B cell (primary cell): ENCODE data around the gene RMP24.
A peak's percentile ranks its signal among the peaks of the same experiment; 100 is the strongest.

Source experiments
- ATAC-seq: fragments of 200-7000 bp; cut with Tn5 transposase; one replicate; pipeline ENCODE4 v1.10.0; 2021; ENCODE audit warnings: low read depth, mild to moderate bottlenecking, moderate number of reproducible peaks, moderate library complexity
- CTCF ChIA-PET: fragments of 350-600 bp; sonication (Branson Sonifier 250); formaldehyde crosslinking; loops from one replicate; lab custom pipeline; 2021; ENCODE audit warnings: antibody characterized with exemption, inconsistent platforms; lab: Charles Lee
- POLR2A ChIA-PET: fragments of 350-600 bp; sonication (Branson Sonifier 250); formaldehyde crosslinking; loops from one replicate; lab custom pipeline; 2021; ENCODE audit warnings: antibody characterized with exemption; lab: Charles Lee
- DNase-seq: peaks from one replicate; pipeline ENCODE4 v3.0.0; 2013
- H2AFZ ChIP-seq: 2 replicates; pipeline ENCODE4 v1.6.1; 2012; ENCODE audit warnings: mild to moderate bottlenecking, low read depth, low read length; ENCODE audit not compliant: insufficient read depth, poor library complexity, severe bottlenecking
- H3K27ac ChIP-seq, 2 donors: 1 replicate in 1 of 2; 2 replicates in 1 of 2; pipeline ENCODE4 v1.5.1; 2012 to 2013; ENCODE audit warnings: low read length in 2 of 2, mild to moderate bottlenecking in 2 of 2, moderate library complexity in 1 of 2
- H3K27me3 ChIP-seq, 4 experiments: fragments of 200-600 bp in 1 of 4; sonication (generic) in 1 of 4; replicated peaks in 1 of 4; 1 replicate in 2 of 4; 2 replicates in 2 of 4; pipeline versions ENCODE4 v1.6.1 to v1.7.0; 2013 to 2016; ENCODE audit warnings: low read length in 3 of 4, mild to moderate bottlenecking in 2 of 4, mixed read lengths in 1 of 4, moderate library complexity in 1 of 4; ENCODE audit not compliant: insufficient read depth in 4 of 4, control insufficient read depth in 3 of 4; ENCODE audit errors: control extremely low read depth in 1 of 4
- H3K36me3 ChIP-seq, 2 experiments: replicated peaks in 1 of 2; 1 replicate in 1 of 2; 2 replicates in 1 of 2; pipeline versions ENCODE4 v1.6.1 to v1.7.1; 2013; ENCODE audit warnings: low read length in 1 of 2; ENCODE audit not compliant: insufficient read depth in 2 of 2, control insufficient read depth in 1 of 2; ENCODE audit errors: control extremely low read depth in 1 of 2, extremely low read depth in 1 of 2
- H3K4me1 ChIP-seq, 2 donors: fragments of 200-600 bp in 1 of 2; sonication (generic) in 1 of 2; 1 replicate in 1 of 2; 2 replicates in 1 of 2; pipeline versions ENCODE4 v1.5.1 to v1.6.1; 2013 to 2017; ENCODE audit warnings: low read length in 2 of 2; ENCODE audit not compliant: control insufficient read depth in 2 of 2, insufficient read depth in 2 of 2
- H3K4me2 ChIP-seq: replicated peaks from 2 replicates; pipeline ENCODE3; 2012; ENCODE audit warnings: mild to moderate bottlenecking, low read depth, low read length; ENCODE audit not compliant: poor library complexity, severe bottlenecking
- H3K4me3 ChIP-seq, 5 experiments: fragments of 200-600 bp in 1 of 5; sonication (generic) in 1 of 5; 1 replicate in 3 of 5; 2 replicates in 2 of 5; pipeline versions ENCODE4 v1.5.1 to v1.7.0; 2011 to 2016; ENCODE audit warnings: low read length in 4 of 5, mild to moderate bottlenecking in 4 of 5, low read depth in 2 of 5, control low read depth in 1 of 5, moderate library complexity in 1 of 5; ENCODE audit not compliant: insufficient read depth in 1 of 5; ENCODE audit errors: control extremely low read depth in 1 of 5, extremely low read depth in 1 of 5
- H3K79me2 ChIP-seq: fragments of 200-600 bp; sonication (generic); one replicate; pipeline ENCODE4 v1.6.0; 2016; ENCODE audit warnings: low read length; ENCODE audit not compliant: control insufficient read depth, insufficient read depth
- H3K9ac ChIP-seq: fragments of 200-600 bp; sonication (generic); 2 replicates; pipeline ENCODE4 v1.6.1; 2017; ENCODE audit warnings: mild to moderate bottlenecking, low read length, moderate library complexity
- H3K9me3 ChIP-seq, 3 donors: one replicate each; pipeline versions ENCODE4 v1.6.1 to v1.7.1; 2013; ENCODE audit warnings: low read length in 2 of 3; ENCODE audit not compliant: control insufficient read depth in 2 of 3, insufficient read depth in 1 of 3; ENCODE audit errors: control extremely low read depth in 1 of 3
- H4K20me1 ChIP-seq: 2 replicates; pipeline ENCODE4 v1.6.0; 2012; ENCODE audit warnings: mild to moderate bottlenecking, low read length; ENCODE audit not compliant: insufficient read depth, control insufficient read depth, poor library complexity, severe bottlenecking
- H3K27ac Mint-ChIP-seq: one replicate; pipeline ENCODE4 v1.8.0; 2021; ENCODE audit warnings: mixed read lengths
- H3K27me3 Mint-ChIP-seq: one replicate; pipeline ENCODE4 v1.8.0; 2021; ENCODE audit warnings: mixed read lengths
- H3K4me1 Mint-ChIP-seq: one replicate; pipeline ENCODE4 v1.8.0; 2021; ENCODE audit warnings: mixed read lengths
- H3K4me3 Mint-ChIP-seq: one replicate; pipeline ENCODE4 v1.8.0; 2021; ENCODE audit warnings: mixed read lengths
- H3K9me3 Mint-ChIP-seq: one replicate; pipeline ENCODE4 v1.8.0; 2022; ENCODE audit warnings: mixed read lengths; ENCODE audit not compliant: insufficient read depth
- EZH2 ChIP-seq: IDR thresholded peaks from 2 replicates; pipeline ENCODE4 v1.6.1; 2012; ENCODE audit warnings: borderline replicate concordance, low read depth, mild to moderate bottlenecking, moderate library complexity, low read length; ENCODE audit not compliant: insufficient read depth, poor library complexity, severe bottlenecking
- WGBS: methylation state at CpG from one replicate; pipeline ENCODE4 v1.1.5; 2013; ENCODE audit warnings: missing lambda C conversion rate; ENCODE audit not compliant: insufficient coverage; 5-methylcytosine and 5-hydroxymethylcytosine counted together
- intact Hi-C: fragments of 100-400 bp; cut with micrococcal nuclease; formaldehyde crosslinking; loops from one replicate; pipeline ENCODE4 v1.10.0; 2022
- TF ChIP-seq, protein P1 (sequence below): fragments of 200-600 bp; IDR thresholded peaks from one replicate; pipeline ENCODE4 v1.8.0; 2022; ENCODE audit warnings: antibody characterized with exemption, mild to moderate bottlenecking

The RMP24 gene

DNA sequence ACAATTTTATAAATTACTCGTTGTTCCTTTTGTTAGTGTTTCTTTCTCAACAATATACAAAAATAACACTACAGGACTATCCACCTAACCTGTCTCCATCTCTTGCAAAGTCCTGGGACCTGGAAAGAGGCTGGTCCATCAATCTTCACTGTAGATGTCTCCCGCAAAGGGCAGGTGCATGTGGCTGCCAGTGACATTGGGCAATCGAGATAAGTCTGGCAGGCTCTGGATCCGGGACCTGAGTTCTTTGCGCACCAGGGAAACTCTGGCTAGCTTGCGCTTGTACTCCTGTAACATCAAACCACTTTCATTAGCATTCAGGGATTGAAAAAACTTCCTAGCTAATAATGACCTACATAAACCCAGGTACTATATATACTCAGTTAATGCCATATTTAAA lies 20.5 kb downstream of the RMP24 start:
- TF ChIP-seq, protein P1, sequence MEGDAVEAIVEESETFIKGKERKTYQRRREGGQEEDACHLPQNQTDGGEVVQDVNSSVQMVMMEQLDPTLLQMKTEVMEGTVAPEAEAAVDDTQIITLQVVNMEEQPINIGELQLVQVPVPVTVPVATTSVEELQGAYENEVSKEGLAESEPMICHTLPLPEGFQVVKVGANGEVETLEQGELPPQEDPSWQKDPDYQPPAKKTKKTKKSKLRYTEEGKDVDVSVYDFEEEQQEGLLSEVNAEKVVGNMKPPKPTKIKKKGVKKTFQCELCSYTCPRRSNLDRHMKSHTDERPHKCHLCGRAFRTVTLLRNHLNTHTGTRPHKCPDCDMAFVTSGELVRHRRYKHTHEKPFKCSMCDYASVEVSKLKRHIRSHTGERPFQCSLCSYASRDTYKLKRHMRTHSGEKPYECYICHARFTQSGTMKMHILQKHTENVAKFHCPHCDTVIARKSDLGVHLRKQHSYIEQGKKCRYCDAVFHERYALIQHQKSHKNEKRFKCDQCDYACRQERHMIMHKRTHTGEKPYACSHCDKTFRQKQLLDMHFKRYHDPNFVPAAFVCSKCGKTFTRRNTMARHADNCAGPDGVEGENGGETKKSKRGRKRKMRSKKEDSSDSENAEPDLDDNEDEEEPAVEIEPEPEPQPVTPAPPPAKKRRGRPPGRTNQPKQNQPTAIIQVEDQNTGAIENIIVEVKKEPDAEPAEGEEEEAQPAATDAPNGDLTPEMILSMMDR, result no peak
- no peak for TF ChIP-seq EZH2
- Histone ChIP-seq H2AFZ (no peak overlapping the region), H3K4me1 (no peaks in the 10 kb centered on the region), H3K9me3 (no peaks in the 10 kb centered on the region), H3K36me3 (peaks cover 0 to 37% of the 10 kb centered on the region in 2 experiments), H3K79me2 (no peaks in the 10 kb centered on the region), H3K4me3 (no peak overlapping the region), H3K27ac (no peak overlapping the region), H4K20me1 (no peaks in the 10 kb centered on the region), H3K27me3 (no peaks in the 10 kb centered on the region), H3K4me2 (no peak overlapping the region), H3K9ac (no peak overlapping the region)
- Mint-ChIP-seq H3K4me1 (no peaks in the 10 kb centered on the region), H3K27ac (no peak overlapping the region), H3K27me3 (no peaks in the 10 kb centered on the region), H3K9me3 (no peaks in the 10 kb centered on the region), H3K4me3 (no peak overlapping the region)
- CTCF ChIA-PET, result interaction anchor here (1.3 kb wide), 1 partner anchor 20 kb away, joined by 3 read pairs; no protein-coding TSS in a partner anchor
- no peak for ATAC-seq
- POLR2A ChIA-PET, result no interaction called here
- DNase-seq, result no peak
- intact Hi-C loops, result no loop called here
- 100% methylated on average over 6 of the region's 6 CpGs for WGBS

DNA sequence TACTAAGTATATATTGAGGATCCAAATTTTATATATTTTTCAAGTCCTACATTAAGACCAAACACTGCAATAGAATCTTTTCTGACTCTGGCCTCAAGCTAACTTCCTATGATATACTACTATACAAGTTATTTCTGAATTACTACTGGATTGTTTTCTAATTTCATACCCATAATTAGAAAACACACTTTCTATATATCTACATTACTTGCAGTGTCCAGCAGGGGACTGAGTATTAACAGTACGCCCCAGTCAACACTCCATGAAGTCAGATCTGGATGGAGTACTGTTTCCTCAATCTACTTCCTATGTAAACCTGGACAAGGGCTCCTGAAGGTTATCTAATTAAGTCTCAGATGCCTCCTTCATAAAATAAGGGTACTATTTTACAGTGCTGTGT lies 26.5 kb downstream of the RMP24 start:
- intact Hi-C loops, result no loop called here
- Mint-ChIP-seq H3K27me3 (no peaks in the 10 kb centered on the region), H3K4me3 (no peak overlapping the region), H3K9me3 (no peaks in the 10 kb centered on the region), H3K27ac (no peak overlapping the region), H3K4me1 (peaks cover 24% of the 10 kb centered on the region)
- Histone ChIP-seq H3K27ac (no peak overlapping the region), H3K9me3 (no peaks in the 10 kb centered on the region), H4K20me1 (no peaks in the 10 kb centered on the region), H3K36me3 (no peaks in the 10 kb centered on the region), H3K4me1 (peaks cover 4 to 9% of the 10 kb centered on the region in 2 donors), H3K4me2 (no peak overlapping the region), H2AFZ (no peak overlapping the region), H3K27me3 (no peaks in the 10 kb centered on the region), H3K9ac (no peak overlapping the region), H3K4me3 (no peak overlapping the region), H3K79me2 (no peaks in the 10 kb centered on the region)
- DNase-seq (peak; percentile 11), ATAC-seq (no peak)
- TF ChIP-seq EZH2, result no peak
- TF ChIP-seq, protein P1, result peak; percentile 58
- POLR2A ChIA-PET, result no interaction called here
- CTCF ChIA-PET, result interaction anchor here (0.6 to 1.4 kb wide), 4 partner anchors 32 to 893 kb away, joined by 3 read pairs; no protein-coding TSS in a partner anchor
- WGBS, result no CpG with 5 or more reads among the region's 1 CpG
